ENCODE measurements around the gene SHB.

DNA sequence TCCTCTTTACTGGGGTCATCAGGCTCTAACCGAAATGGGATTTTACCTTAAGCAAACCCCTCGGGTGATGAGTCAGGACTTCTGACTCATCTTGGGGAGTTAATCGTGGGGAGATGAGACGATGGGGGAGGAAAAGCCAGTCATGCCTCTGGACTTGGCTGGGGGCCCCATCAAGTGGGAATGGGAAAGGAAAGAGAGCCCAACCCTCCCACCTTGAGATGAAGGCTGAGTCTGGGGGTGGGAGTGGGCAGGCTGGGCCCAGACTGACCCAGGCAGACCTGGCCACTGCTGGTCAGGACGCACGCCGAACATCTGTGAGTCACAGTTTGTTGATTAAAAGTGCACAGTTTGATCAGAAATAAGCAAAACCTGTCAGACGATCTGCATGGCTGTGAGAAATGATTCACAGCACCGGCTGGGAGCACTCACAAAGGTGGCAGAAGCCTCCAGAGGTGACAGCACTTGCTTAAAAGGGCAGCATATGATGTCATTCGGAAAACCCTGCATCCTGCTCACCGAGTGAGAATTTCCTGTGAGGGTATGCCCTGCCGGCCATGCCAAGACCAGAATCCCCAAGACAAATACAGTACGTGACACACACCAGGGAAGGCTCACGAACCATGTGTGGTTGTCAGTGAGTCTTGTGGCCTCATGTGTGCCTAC is 115.1 kb downstream of the SHB start:
- TF ChIP-seq, protein P1, sequence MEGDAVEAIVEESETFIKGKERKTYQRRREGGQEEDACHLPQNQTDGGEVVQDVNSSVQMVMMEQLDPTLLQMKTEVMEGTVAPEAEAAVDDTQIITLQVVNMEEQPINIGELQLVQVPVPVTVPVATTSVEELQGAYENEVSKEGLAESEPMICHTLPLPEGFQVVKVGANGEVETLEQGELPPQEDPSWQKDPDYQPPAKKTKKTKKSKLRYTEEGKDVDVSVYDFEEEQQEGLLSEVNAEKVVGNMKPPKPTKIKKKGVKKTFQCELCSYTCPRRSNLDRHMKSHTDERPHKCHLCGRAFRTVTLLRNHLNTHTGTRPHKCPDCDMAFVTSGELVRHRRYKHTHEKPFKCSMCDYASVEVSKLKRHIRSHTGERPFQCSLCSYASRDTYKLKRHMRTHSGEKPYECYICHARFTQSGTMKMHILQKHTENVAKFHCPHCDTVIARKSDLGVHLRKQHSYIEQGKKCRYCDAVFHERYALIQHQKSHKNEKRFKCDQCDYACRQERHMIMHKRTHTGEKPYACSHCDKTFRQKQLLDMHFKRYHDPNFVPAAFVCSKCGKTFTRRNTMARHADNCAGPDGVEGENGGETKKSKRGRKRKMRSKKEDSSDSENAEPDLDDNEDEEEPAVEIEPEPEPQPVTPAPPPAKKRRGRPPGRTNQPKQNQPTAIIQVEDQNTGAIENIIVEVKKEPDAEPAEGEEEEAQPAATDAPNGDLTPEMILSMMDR (IDR thresholded peaks at IDR 0.05): no peak
- no peak for TF ChIP-seq ZFX (IDR thresholded peaks at IDR 0.05; ENCODE audit: borderline replicate concordance)

Data from 22Rv1 (cell line).